GM19099 (cell line): ENCODE data around the gene OOSP1.

Experiments
- POLR2A ChIP-seq: IDR thresholded peaks from 3 replicates; pipeline ENCODE4 v1.6.1; 2011; ENCODE audit warnings: low read depth; ENCODE audit not compliant: insufficient read length; ENCODE audit errors: extremely low read depth

The OOSP1 gene

DNA sequence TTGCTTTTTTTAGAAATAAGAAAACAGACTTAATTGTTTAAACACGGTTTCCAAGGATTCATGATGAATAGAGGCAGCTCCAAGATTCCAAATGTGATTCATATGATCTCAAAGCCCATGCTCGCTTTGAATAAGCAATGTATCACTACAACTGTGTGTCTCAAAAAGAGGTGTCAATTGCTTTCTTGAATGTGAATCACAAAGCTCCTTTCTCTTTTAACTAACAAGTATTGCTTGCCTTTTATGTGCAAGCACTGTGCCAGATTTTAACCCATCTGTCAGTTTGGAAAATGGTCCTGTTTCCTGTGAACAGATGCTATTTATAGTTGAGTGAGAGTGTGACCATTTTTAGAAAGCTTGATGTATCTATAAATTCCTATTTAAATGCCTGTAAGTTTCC, 6.5 kb downstream of the OOSP1 start:
- TF ChIP-seq POLR2A = no peak

DNA sequence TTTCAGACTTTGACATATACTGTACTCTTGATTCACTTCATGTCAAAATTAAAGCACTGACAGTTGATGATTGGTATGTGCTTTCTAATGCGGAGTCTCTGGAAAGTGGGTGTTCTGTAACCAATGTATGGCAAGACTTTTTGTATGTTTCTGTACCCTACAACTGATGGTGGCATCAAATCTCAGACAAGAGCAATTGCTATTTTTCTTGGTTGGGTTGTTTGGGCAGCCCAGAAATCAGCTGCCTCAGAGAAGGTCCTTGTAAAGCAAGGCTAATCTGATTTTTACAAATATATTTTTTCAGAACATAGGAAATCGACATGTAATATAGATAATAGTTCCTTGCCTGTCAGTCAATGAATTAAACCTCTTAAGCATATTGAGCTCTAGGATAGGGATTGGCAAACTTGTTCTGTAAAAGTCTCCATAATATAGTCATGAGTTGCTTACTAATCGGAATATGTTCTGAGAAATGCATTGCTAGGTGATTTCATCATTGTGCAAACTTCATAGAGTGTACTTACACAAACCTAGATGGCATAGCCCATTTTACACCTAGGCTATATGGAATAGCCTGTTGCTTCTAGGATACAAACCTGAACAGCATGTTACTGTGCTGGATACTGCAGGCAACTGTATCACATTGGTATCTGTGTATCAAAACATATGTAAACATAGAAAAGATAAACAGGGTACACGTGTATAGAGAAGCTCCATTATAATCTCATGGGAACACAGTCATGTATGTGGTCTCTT, 15.4 kb downstream of the OOSP1 start:
- no peak for TF ChIP-seq POLR2A

DNA sequence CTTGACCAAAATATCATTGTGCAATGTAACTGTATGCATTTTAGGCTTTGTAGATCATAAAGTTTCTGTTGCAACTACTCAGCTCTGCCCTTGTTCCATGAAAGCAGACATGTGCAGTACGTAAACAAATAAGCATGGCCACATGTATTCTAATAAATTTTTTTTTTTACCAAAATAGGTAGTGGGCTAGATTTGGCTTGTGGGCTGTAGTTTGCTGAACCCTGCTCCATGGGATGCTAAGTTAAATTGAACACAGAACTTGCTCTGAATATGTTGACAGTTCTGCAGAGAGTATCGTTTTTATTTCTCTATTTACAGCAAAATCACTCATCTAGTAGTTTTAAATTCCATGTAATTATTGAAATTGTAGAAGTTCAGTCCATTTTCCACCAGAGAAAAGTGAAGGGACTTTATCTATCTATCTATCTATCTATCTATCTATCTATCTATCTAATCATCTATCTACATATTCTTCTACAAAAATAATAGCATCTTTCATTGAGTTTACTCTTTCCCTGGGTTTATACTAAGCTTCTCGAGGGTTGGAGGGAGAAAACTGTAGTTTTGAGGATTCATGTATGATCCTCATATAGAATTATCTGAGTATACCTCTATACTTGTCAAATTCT, 16.1 kb downstream of the OOSP1 start:
- TF ChIP-seq POLR2A = no peak

DNA sequence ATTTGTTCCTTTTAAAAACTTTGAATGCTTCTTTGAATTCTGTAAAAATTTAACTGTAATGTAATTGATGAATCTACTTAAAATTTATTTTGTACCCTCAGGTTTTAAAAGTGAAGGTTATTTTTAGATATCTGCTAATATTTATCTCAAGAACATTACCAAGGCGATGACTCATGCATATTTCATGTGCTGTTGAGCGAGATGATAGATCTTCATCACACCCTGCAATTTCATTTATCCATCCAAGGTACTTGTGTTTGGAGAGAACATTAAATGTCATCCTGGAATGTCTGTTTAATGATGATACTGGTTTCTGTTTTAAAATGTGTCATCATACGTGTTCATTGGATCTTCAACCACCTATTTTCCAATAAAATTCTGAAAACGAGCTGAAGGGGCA, 18.9 kb downstream of the OOSP1 start:
- TF ChIP-seq POLR2A = no peak

DNA sequence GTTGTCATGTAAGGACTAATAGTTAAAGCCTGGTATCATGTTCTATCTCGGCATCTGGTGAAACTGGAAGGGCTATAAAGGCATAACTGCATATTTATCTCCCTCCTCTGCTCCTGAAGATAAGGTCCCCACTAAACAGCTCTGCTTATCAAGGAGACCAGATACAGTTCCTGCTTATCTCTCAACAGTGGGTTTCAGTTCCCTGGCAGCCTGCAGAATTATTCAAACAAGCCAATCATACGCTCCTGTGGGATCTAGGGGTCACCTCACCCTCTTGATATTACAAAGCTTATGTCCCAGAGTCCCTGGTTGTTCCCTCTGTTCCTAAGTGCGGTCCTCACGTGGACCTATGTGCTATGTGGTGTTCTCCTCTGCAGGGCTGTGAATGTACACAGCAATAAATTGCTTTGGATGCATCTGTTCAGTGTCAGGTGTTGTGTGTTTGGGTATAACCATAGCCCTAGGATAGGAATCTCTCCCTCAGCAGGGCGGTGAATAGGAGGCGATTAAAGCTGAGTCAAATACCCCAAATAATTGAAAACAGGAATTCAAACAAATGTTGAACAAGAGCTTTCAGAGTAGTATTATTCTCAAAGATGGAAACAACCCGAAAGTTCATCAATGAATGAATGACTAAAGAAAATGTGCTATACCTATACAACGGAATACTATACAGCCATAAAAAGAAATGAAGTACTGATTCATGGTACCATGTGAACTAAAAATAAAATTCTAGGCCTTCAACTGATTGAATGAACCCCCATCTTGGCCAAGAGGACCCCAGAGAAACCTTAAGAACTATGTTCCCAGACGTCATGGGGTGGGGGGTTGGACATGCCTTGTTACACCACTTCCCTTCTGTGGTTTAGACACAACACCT, 22.5 kb downstream of the OOSP1 start:
- TF ChIP-seq POLR2A = no peak

DNA sequence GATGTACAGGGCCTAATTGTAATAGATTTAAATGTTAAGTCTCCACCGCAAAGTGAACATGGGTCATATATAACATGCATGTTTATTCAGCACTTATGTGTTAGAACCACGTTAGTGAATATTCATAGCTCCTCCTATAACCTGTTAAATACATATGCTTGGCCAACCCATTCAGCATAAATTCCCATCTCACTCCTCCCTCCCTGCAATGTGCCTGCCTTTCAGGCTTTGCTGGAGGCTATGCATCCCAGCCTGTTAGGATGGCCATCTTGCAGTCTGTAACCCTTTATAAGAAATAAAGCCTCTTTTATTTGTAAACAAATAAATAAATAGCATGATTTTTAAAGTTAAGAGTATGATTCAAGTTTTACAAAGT, 23.9 kb downstream of the OOSP1 start:
- TF ChIP-seq POLR2A = no peak

DNA sequence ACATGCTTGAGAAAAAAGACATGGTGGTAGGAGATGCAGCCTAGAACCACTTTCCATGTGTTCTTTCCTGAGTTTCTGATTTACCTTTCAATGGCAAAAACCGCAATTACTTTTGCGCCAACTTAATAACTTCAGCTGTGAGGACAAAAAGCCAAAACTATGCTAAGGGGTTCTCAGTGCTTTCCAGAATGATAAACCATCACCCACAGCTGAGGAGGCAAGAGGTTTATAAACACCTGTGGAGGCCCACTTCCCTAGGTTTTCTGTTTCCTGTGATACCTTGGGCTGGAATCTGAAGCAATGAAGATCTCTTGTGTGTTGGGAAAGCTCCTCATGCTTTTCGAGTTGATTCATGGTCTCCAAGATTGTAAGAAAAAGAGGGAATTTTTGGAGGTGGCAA, 25.5 kb downstream of the OOSP1 start, which contains the start of gene OOSP4A:
Gene OOSP4A, plus strand, starts transcription at position 301 of the 400 bp plus-strand sequence. Its CDS starts 0 bp downstream, at position 301.
- no peak for TF ChIP-seq POLR2A

DNA sequence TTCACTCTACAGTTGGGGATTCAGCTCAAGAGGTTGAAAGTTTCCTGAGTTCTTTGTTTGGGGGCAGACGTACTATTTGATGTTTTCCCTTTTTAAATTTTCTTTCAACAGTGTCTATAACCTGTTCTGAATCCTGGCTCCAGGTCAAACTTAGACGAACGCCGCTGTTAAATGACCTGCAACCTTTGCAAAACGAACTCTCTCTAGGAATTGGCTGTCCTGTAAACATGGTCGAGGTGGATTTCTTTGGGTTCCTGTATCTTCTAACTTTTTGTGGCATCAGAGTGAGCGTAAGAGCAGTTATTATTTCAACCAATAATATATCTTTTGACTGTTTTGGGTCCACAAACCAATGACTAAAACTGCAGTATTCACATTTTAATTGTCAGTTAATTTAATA, 27.2 kb downstream of the OOSP1 start:
- TF ChIP-seq POLR2A = no peak

DNA sequence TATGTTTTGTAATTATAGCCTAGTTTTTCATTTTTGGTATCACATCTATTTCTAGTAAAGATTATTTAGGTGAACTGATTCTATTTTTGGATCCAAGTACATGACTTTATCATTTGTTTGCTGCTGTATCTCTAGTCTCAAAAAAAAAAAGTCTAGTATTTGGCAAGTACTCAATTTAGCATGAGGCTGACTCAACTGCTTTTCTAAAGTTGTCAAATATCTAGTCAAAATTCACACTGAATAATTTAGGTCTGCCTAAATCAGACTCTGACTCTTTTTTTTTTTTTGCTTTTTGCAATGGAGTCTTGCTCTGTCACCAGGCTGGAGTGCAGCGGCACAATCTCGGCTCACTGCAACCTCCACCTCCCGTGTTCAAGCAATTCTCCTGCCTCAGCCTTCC, 28.0 kb downstream of the OOSP1 start:
- TF ChIP-seq POLR2A = no peak

DNA sequence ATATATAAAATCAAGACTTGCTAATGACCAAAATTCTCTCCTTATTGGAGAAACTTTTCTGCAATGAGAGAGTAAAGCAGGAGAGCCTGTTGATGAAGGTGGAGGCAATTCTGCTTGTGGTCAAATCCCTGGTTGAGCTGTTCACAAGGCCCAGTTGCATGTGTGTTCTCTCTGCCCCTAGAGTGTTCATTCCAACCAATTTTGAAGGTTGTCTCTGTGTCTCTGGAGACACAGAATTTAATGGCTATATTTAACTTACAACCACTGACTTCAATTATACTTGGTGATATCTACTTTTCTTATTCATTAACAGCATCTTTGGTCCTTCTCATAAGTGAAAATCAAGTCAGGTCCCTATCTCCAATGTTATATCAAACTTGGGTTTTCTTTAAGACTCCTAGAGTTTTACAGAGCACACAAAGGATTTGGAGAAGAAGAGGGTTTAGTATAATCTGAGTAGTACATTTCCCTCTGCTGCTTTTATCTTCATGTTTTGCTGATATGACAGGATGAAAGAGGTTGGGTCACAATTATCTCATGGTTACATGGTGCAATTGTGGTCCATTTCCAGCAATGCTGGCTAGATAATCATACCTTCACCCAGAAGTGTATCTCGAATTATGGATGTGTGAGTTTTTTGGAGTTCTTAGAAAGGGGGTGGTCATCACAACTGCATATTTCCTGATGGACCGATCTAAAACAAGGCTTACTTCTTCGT, 29.6 kb downstream of the OOSP1 start:
- no peak for TF ChIP-seq POLR2A

DNA sequence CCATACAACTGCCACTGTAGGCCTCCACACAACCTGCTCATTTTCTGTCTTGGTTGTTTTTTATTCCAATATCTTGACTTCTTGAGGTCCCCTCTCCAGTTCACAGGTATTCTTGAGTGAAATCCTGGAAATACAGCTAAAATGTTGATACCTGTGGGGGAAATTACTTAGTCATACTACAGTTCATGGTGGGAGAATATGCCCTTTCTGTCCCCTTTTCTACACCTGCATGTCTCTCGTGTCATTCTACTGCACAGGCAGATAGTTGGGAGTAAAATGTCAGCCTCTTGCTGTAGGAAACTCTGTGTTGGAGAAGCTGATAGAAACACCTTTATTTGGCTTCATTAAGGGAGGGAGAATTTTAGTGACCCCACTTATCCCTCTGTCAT, 30.2 kb downstream of the OOSP1 start:
- TF ChIP-seq POLR2A = no peak

DNA sequence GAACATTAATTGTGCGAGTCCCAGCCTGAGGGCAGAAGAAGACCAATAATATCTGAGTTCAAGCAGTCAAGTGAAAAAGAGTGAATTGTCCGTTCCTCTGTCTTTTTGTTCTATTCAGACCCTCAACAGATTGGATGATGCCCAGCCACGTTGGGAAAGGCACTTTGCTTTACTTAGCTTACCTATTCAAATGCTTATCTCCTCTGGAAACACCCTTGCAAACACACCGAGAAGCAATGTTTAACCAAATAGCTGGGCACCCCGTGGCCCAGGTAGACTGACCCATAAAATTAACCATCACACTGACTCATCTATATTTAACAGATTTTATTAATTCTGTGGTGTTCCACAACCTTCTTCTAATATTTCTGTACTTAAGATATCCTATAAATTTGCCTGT, 34.9 kb downstream of the OOSP1 start:
- no peak for TF ChIP-seq POLR2A

DNA sequence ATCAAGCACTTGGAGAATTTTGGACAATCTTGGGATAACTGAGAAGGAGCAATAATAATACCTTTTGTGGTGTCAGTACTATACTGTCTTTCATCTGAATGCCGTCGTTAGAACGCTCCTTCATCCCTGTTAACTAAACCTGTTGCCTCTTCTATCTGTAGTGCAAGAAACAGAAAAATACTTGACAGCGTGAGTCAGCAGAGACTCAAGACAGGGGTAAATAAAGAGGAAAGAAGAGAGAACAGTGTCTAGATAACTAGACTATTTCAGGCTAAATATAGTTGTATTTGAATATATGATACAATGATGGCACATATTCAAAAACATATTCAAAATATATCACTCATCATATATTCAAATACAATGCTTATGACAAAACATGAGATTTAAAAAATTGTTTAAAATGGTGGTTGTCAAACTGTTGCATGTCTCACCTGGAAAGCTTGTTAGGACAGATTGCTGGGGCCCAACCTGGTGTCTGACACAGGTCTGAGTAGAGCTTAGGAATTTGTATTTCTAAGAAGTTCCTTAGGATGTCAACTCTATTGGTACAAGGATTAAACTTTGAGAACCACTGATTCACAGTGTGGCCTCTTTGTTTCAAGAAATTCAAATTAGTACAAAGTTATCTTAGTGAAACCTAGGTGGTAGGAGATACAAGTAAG, 43.0 kb downstream of the OOSP1 start:
- TF ChIP-seq POLR2A = no peak

DNA sequence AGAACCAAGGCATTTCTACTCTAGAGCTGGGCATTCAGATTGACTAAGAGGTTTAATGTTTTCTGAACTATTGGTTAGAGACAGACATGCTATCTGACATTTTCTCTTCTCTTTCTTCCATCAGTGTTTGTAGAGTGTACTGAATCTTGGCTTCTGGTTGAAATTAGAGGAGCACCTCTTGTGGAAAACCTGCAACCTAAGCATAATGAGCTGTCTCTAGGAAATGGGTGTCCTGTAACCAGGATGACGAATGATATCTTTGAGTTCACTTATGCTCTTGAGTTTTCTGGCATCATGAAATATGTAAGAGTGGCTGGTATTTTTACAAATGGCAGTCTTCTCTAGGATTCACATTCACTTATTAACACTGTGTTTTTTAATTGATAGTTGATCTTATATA, 45.0 kb downstream of the OOSP1 start:
- TF ChIP-seq POLR2A = no peak
